Chondrocyte (in vitro differentiated cells): ENCODE measurements around the gene GLI3. TPM values are rescaled to one million over a fixed set of nuclear protein-coding genes. Genes with fewer than 3 reads are reported as not detected.

Experiments
- DNase-seq: peaks from one replicate; pipeline ENCODE4 v3.0.0; 2021; ENCODE audit warnings: mixed read lengths, low spot score
- H3K27ac Mint-ChIP-seq: one replicate; pipeline ENCODE4 v1.8.0; 2021; ENCODE audit warnings: mild to moderate bottlenecking, moderate library complexity, mixed read lengths; ENCODE audit not compliant: unreplicated experiment
- H3K27me3 Mint-ChIP-seq: 2 replicates; pipeline ENCODE4 v1.8.0; 2021; ENCODE audit warnings: low read depth, mixed read lengths
- H3K36me3 Mint-ChIP-seq: 2 replicates; pipeline ENCODE4 v1.8.0; 2021; ENCODE audit warnings: low read depth, mixed read lengths
- H3K4me1 Mint-ChIP-seq: 2 replicates; pipeline ENCODE4 v1.8.0; 2021; ENCODE audit warnings: low read depth, mild to moderate bottlenecking, mixed read lengths
- H3K4me3 Mint-ChIP-seq: one replicate; pipeline ENCODE4 v1.8.0; 2021; ENCODE audit warnings: mild to moderate bottlenecking, moderate library complexity, mixed read lengths; ENCODE audit not compliant: unreplicated experiment
- H3K9me3 Mint-ChIP-seq: 2 replicates; pipeline ENCODE4 v1.8.0; 2021; ENCODE audit warnings: low read depth, mixed read lengths
- CTCF ChIP-seq: fragments of 200-600 bp; sonication (generic); IDR thresholded peaks from 2 replicates; pipeline ENCODE4 v1.5.0; 2021; ENCODE audit warnings: antibody characterized with exemption, mild to moderate bottlenecking, moderate library complexity
- total RNA-seq: library from RNA; stranded (reverse); gene quantifications from 3 replicates; pipeline ENCODE4 v1.2.1, GENCODE V29; 2021

GLI3 gene
- total RNA-seq, 1 donor from 2014 or later: 11.7 TPM

- Mint-ChIP-seq H3K27ac (no peak overlapping the region), H3K9me3 (no peaks in the 10 kb centered on the region), H3K36me3 (no peaks in the 10 kb centered on the region), H3K27me3 (no peaks in the 10 kb centered on the region), H3K4me3 (no peak overlapping the region), H3K4me1 (peaks cover 10% of the 10 kb centered on the region)
- TF ChIP-seq CTCF: no peak
- no peak for DNase-seq
Measured at GRCh38 chr7:42156967-42157721, 79.9 kb downstream of the GLI3 start.

- Mint-ChIP-seq H3K27ac (no peak overlapping the region), H3K9me3 (no peaks in the 10 kb centered on the region)
Measured at GRCh38 chr7:42156291-42156865, 80.6 kb downstream of the GLI3 start.

GRCh38 chr7:42155584-42156290 is 81.3 kb downstream of the GLI3 start:
- no peaks in the 10 kb centered on the region for H3K27me3 Mint-ChIP-seq
- no peak for DNase-seq
- TF ChIP-seq CTCF: no peak
- H3K4me3 Mint-ChIP-seq: no peak overlapping the region
- no peaks in the 10 kb centered on the region for H3K9me3 Mint-ChIP-seq
- no peak overlapping the region for H3K27ac Mint-ChIP-seq
- peaks cover 12% of the 10 kb centered on the region for H3K4me1 Mint-ChIP-seq
- no peaks in the 10 kb centered on the region for H3K36me3 Mint-ChIP-seq

More at GRCh38 chr7:42156291-42156865, 80.6 kb downstream of the GLI3 start:
- H3K4me3 Mint-ChIP-seq: no peak overlapping the region
- H3K4me1 Mint-ChIP-seq: peaks cover 10% of the 10 kb centered on the region
- H3K36me3 Mint-ChIP-seq: no peaks in the 10 kb centered on the region
- TF ChIP-seq CTCF: no peak
- no peak for DNase-seq
- H3K27me3 Mint-ChIP-seq: no peaks in the 10 kb centered on the region

GRCh38 chr7:42154173-42154572 is 82.8 kb downstream of the GLI3 start:
- H3K4me3 Mint-ChIP-seq: no peak overlapping the region
- no peak for TF ChIP-seq CTCF
- H3K27me3 Mint-ChIP-seq: no peaks in the 10 kb centered on the region
- no peaks in the 10 kb centered on the region for H3K36me3 Mint-ChIP-seq
- no peak overlapping the region for H3K27ac Mint-ChIP-seq
- no peaks in the 10 kb centered on the region for H3K9me3 Mint-ChIP-seq
- H3K4me1 Mint-ChIP-seq: peaks cover 12% of the 10 kb centered on the region
- no peak for DNase-seq
